ENCODE data around the gene COA3. TPM values are rescaled to one million over a fixed set of nuclear protein-coding genes. Genes with fewer than 3 reads are reported as not detected.

COA3 gene
- total and polyA plus RNA-seq, 8 donors, result 48.1 to 130 (median 68.7) TPM

GRCh38 chr17:42819939-42820535 lies 21.5 kb upstream of the COA3 start:
- Histone ChIP-seq H3K36me3 (peaks cover 0 to 59% (median 21%) of the 10 kb centered on the region in 3 donors), H3K27ac (no peak overlapping the region), H3K4me1 (peaks cover 0 to 13% (median 10%) of the 10 kb centered on the region in 3 donors), H3K9me3 (no peaks in the 10 kb centered on the region), H3K27me3 (no peaks in the 10 kb centered on the region), H3K4me3 (no peak overlapping the region)
- peak in 2 of 4 donors; percentile 28 to 32 for ATAC-seq
- peak in 3 of 6 donors; percentile 51 to 71 (median 61) for DNase-seq
- no peak for FAIRE-seq
- peak in 3 of 4 donors; percentile 37 to 59 (median 44) for TF ChIP-seq CTCF (IDR thresholded peaks at IDR 0.05)
- 16 to 21% methylated on average over 2 of the region's 2 CpGs for WGBS, 2 donors
- intact Hi-C loops (cut with DNase I), result loop anchor here in 2 of 3 donors (10.0 kb wide), 2 partner anchors 95 to 115 kb away; no protein-coding TSS in a partner anchor

- no peak for TF ChIP-seq CTCF (IDR thresholded peaks at IDR 0.05)
- H3K4me3 ChIP-seq, result no peak overlapping the region
- no peaks in the 10 kb centered on the region for H3K9me3 ChIP-seq
- FAIRE-seq (no peak), DNase-seq (no peak), ATAC-seq (no peak)
- H3K27ac ChIP-seq, result no peak overlapping the region
- 83 to 93% methylated on average over 5 of the region's 5 CpGs for WGBS, 2 donors
- peaks cover 0 to 11% (median 8%) of the 10 kb centered on the region in 3 donors for H3K4me1 ChIP-seq
- no peaks in the 10 kb centered on the region for H3K27me3 ChIP-seq
- peaks cover 0 to 71% (median 25%) of the 10 kb centered on the region in 3 donors for H3K36me3 ChIP-seq
- intact Hi-C loops (cut with DNase I), result no loop called here
Observed at GRCh38 chr17:42818379-42818778, 19.9 kb upstream of the COA3 start.

GRCh38 chr17:42817866-42818265 lies 19.4 kb upstream of the COA3 start:
- no peaks in the 10 kb centered on the region for H3K9me3 ChIP-seq
- H3K4me1 ChIP-seq, result peaks cover 0 to 6% (median 3%) of the 10 kb centered on the region in 3 donors
- no peak overlapping the region for H3K4me3 ChIP-seq
- no peak for ATAC-seq
- H3K27ac ChIP-seq, result no peak overlapping the region
- no peak for FAIRE-seq
- H3K27me3 ChIP-seq, result no peaks in the 10 kb centered on the region
- intact Hi-C loops (cut with DNase I), result no loop called here
- no peak for TF ChIP-seq CTCF (IDR thresholded peaks at IDR 0.05)
- H3K36me3 ChIP-seq, result peaks cover 0 to 73% (median 25%) of the 10 kb centered on the region in 3 donors
- WGBS, 2 donors, result 70 to 81% methylated on average over 1 of the region's 1 CpG
- DNase-seq, result no peak

GRCh38 chr17:42814633-42815399 lies 16.3 kb upstream of the COA3 start:
- Histone ChIP-seq H3K27me3 (no peaks in the 10 kb centered on the region), H3K27ac (no peak overlapping the region), H3K4me1 (no peaks in the 10 kb centered on the region), H3K9me3 (no peaks in the 10 kb centered on the region), H3K4me3 (no peak overlapping the region), H3K36me3 (peaks cover 0 to 76% (median 25%) of the 10 kb centered on the region in 3 donors)
- DNase-seq, result no peak
- intact Hi-C loops (cut with DNase I), result no loop called here
- WGBS, 2 donors, result 73 to 83% methylated on average over 8 of the region's 8 CpGs
- no peak for TF ChIP-seq CTCF (IDR thresholded peaks at IDR 0.05)
- no peak for FAIRE-seq
- ATAC-seq, result no peak

All from pancreas (tissue), 10 donors.